Heart left ventricle (tissue), 16 donors: ENCODE results near the gene RPAP3. TPM values are rescaled to one million over a fixed set of nuclear protein-coding genes. Genes with fewer than 3 reads are reported as not detected.

Source experiments
- ATAC-seq, 4 donors: fragments of 200-7000 bp; cut with Tn5 transposase; one replicate each; pipeline ENCODE4 v1.9.1; 2020 to 2022; ENCODE audit warnings: moderate library complexity in 4 of 4, mild to moderate bottlenecking in 3 of 4, moderate number of reproducible peaks in 1 of 4
- DNase-seq, 5 donors: peaks; one replicate each; pipeline ENCODE4 v3.0.0-alpha.2; 2020
- H3K27ac ChIP-seq, 12 donors: fragments of 200-600 bp; sonication (generic) in 4 of 12; one replicate each; pipeline versions ENCODE4 v1.5.0 to v1.8.0; 2016 to 2022; ENCODE audit warnings: mild to moderate bottlenecking in 2 of 12
- H3K27me3 ChIP-seq, 9 donors: fragments of 200-600 bp; sonication (generic) in 2 of 9; one replicate each; pipeline versions ENCODE4 v1.5.1 to v1.8.0; 2016 to 2022; ENCODE audit warnings: mild to moderate bottlenecking in 3 of 9
- H3K36me3 ChIP-seq, 9 donors: fragments of 200-600 bp; sonication (generic) in 2 of 9; one replicate each; pipeline versions ENCODE4 v1.5.0 to v1.8.0; 2018 to 2022; ENCODE audit warnings: mild to moderate bottlenecking in 2 of 9
- H3K4me1 ChIP-seq, 12 donors: fragments of 200-600 bp; sonication (generic) in 4 of 12; one replicate each; pipeline versions ENCODE4 v1.5.0 to v1.8.0; 2016 to 2022; ENCODE audit warnings: mild to moderate bottlenecking in 3 of 12
- H3K4me3 ChIP-seq, 12 donors: fragments of 200-600 bp; sonication (generic) in 4 of 12; one replicate each; pipeline versions ENCODE4 v1.5.0 to v1.8.0; 2017 to 2022; ENCODE audit warnings: mild to moderate bottlenecking in 9 of 12, moderate library complexity in 4 of 12
- H3K9me3 ChIP-seq, 12 donors: fragments of 200-600 bp; sonication (generic) in 4 of 12; one replicate each; pipeline versions ENCODE4 v1.5.0 to v1.8.0; 2016 to 2022; ENCODE audit warnings: mild to moderate bottlenecking in 1 of 12
- CTCF ChIP-seq, 12 donors: fragments of 200-600 bp; sonication (generic) in 4 of 12; IDR thresholded peaks; one replicate each; pipeline versions ENCODE4 v1.5.0 to v1.8.0; 2018 to 2022; ENCODE audit warnings: antibody characterized with exemption in 12 of 12, mild to moderate bottlenecking in 5 of 12
- POLR2A ChIP-seq, 2 donors: fragments of 450-650 bp; IDR thresholded peaks; one replicate each; pipeline ENCODE4 v1.6.1; 2017; ENCODE audit warnings: antibody characterized with exemption in 2 of 2, mild to moderate bottlenecking in 2 of 2, moderate library complexity in 2 of 2
- WGBS, 4 donors: extraction: QIAGEN DNeasy Blood & Tissue Kit in 2 of 4; methylation state at CpG; one replicate each; pipeline versions ENCODE4 v1.1.5 to v1.1.7; 2013 to 2018; 5-methylcytosine and 5-hydroxymethylcytosine counted together
- intact Hi-C, 10 donors: fragments of 100-400 bp; cut with DNase I; formaldehyde crosslinking; loops; one replicate each; pipeline versions ENCODE4 v1.11.1 to v1.14.2; 2022
- polyA plus RNA-seq, 2 donors: library from polyadenylated mRNA; stranded (reverse); fragments of 200-250 nt; gene quantifications; one replicate each; pipeline ENCODE4 v1.2.3, GENCODE V29; 2013
- total RNA-seq, 9 donors: library from RNA; depleted of rRNA in 2 of 9; stranded (reverse); fragments of >200 nt in 2 of 9; fragmentation: NEBNext Ultra II Directional in 3 of 9; extraction: Animal tissue kit (Norgen Biotek cat#: 25700) in 3 of 9; gene quantifications; one replicate each; pipeline versions ENCODE4 v1.1.0 to v1.2.4, GENCODE V29; 2016 to 2023
- donor health status: ischemic (EF 13 %, LVEDD 7.1; RV severe dilation, severe dysfunction).
- donor health status: healthy with polysubstance abuse.
- donor health status: DM: no; HTN: yes; CAD: no.
- donor health status: DM: no; HTN: no; CAD: no.
- donor health status: ischemic (EF 25% LVEDD 6.9; RV normal size, moderate dysfunction).
- donor health status: ischemic (EF 25% LVEDD 5.7; RV mildly dilated, moderate dysfunction).
- donor health status: healthy.
- donor health status: DM: yes; HTN: yes; CAD: no.
- donor health status: ischemic (EF 35%, LVEDD 5.7; RV mildly dilated, moderate dysfunction).
- donor health status: nonischemic (EF 11% LVEDD 7.7; RV severe dilation, severe dysfunction).
- donor health status: DM: yes; HTN: yes; CAD: no.
- donor health status: PGD.
- donor health status: ischemic (EF 29% LVEDD 5.4; RV normal size, mild dysfunction).
- donor health status: nonischemic (EF 23%, LVEDD 6.1; RV moderate dilation, normal function).

RPAP3 gene
- total and polyA plus RNA-seq, 11 donors, result 7.2 to 25.2 (median 21.7) TPM

GRCh38 chr12:47725091-47725772 is 19.4 kb upstream of the RPAP3 start, which contains the start of gene ENDOU:
Gene ENDOU, minus strand, starts transcription at chr12:47725490. Its CDS starts 77 bp downstream, at chr12:47725413.
- H3K27ac ChIP-seq, result no peak within 1 kb of the TSS
- 84 to 91% (median 89%) methylated on average over 8 of the region's 8 CpGs for WGBS, 4 donors

GRCh38 chr12:47722941-47723631 is 17.3 kb upstream of the RPAP3 start:
- no peak for DNase-seq
- Histone ChIP-seq H3K9me3 (no peaks in the 10 kb centered on the region), H3K27me3 (no peaks in the 10 kb centered on the region), H3K27ac (no peak overlapping the region), H3K4me1 (peaks cover 0 to 22% (median 9%) of the 10 kb centered on the region in 12 donors), H3K36me3 (peaks cover 0 to 6% (median 0%) of the 10 kb centered on the region in 9 donors), H3K4me3 (no peak overlapping the region)
- WGBS, 4 donors, result 67 to 77% (median 76%) methylated on average over 5 of the region's 5 CpGs
- no peak for ATAC-seq
- intact Hi-C loops, result no loop called here
- TF ChIP-seq POLR2A (IDR thresholded peaks at IDR 0.05) (no peak), CTCF (IDR thresholded peaks at IDR 0.05) (no peak)

More at GRCh38 chr12:47725091-47725772, 19.4 kb upstream of the RPAP3 start, which contains the start of gene ENDOU:
- H3K4me1 ChIP-seq, result peaks cover 0 to 20% (median 10%) of the 10 kb centered on the region in 12 donors
- intact Hi-C loops, result no loop called here
- H3K36me3 ChIP-seq, result no peaks in the 10 kb centered on the region
- TF ChIP-seq CTCF (IDR thresholded peaks at IDR 0.05), result no peak
- TF ChIP-seq POLR2A (IDR thresholded peaks at IDR 0.05), result no peak
- H3K9me3 ChIP-seq, result no peaks in the 10 kb centered on the region
- DNase-seq (no peak), ATAC-seq (peak in 3 of 4 donors; percentile 17 to 29 (median 18))
- no peak within 1 kb of the TSS for H3K4me3 ChIP-seq
- no peaks in the 10 kb centered on the region for H3K27me3 ChIP-seq

- Histone ChIP-seq H3K27ac (no peak overlapping the region), H3K36me3 (peaks cover 0 to 6% (median 0%) of the 10 kb centered on the region in 9 donors), H3K4me1 (peaks cover 0 to 30% (median 16%) of the 10 kb centered on the region in 12 donors), H3K4me3 (no peak overlapping the region), H3K9me3 (no peaks in the 10 kb centered on the region), H3K27me3 (no peaks in the 10 kb centered on the region)
- 72 to 87% (median 86%) methylated on average over 7 of the region's 7 CpGs for WGBS, 4 donors
- intact Hi-C loops, result no loop called here
- ATAC-seq (no peak), DNase-seq (no peak)
- no peak for TF ChIP-seq CTCF (IDR thresholded peaks at IDR 0.05)
- no peak for TF ChIP-seq POLR2A (IDR thresholded peaks at IDR 0.05)
These were observed 16.5 kb upstream of the RPAP3 start for GRCh38 chr12:47722136-47722834.
